ENCODE results near the gene PRCP. TPM values are rescaled to one million over a fixed set of nuclear protein-coding genes. Genes with fewer than 3 reads are reported as not detected.

PRCP gene
- total RNA-seq, 1 experiment from 2014 or later: 36.0 TPM

GRCh38 chr11:82854242-82854641 lies 46.0 kb downstream of the PRCP start:
- no peak for DNase-seq (ENCODE audit: low read depth)
- in situ Hi-C loops (cut with HindIII; ENCODE audit: low pct_unique_long_range_greater_than_20kb, low sequenced_read_pairs): no loop called here

GRCh38 chr11:82848829-82849228 lies 51.4 kb downstream of the PRCP start:
- in situ Hi-C loops (cut with HindIII; ENCODE audit: low pct_unique_long_range_greater_than_20kb, low sequenced_read_pairs): no loop called here

GRCh38 chr11:82845356-82846353 lies 54.6 kb downstream of the PRCP start:
- DNase-seq (ENCODE audit: low read depth): no peak
- in situ Hi-C loops (cut with HindIII; ENCODE audit: low pct_unique_long_range_greater_than_20kb, low sequenced_read_pairs): no loop called here

More at GRCh38 chr11:82848829-82849228, 51.4 kb downstream of the PRCP start:
- DNase-seq (ENCODE audit: low read depth): no peak

GRCh38 chr11:82843057-82843795 lies 57.0 kb downstream of the PRCP start:
- in situ Hi-C loops (cut with HindIII; ENCODE audit: low pct_unique_long_range_greater_than_20kb, low sequenced_read_pairs): no loop called here
- DNase-seq (ENCODE audit: low read depth): no peak

- in situ Hi-C loops (cut with HindIII; ENCODE audit: low pct_unique_long_range_greater_than_20kb, low sequenced_read_pairs): no loop called here
- no peak for DNase-seq (ENCODE audit: low read depth)
These were observed 58.2 kb downstream of the PRCP start for GRCh38 chr11:82842019-82842418.

GRCh38 chr11:82837650-82838049 lies 62.6 kb downstream of the PRCP start:
- in situ Hi-C loops (cut with HindIII; ENCODE audit: low pct_unique_long_range_greater_than_20kb, low sequenced_read_pairs): no loop called here
- DNase-seq (ENCODE audit: low read depth): no peak

GRCh38 chr11:82832983-82833382 lies 67.2 kb downstream of the PRCP start:
- in situ Hi-C loops (cut with HindIII; ENCODE audit: low pct_unique_long_range_greater_than_20kb, low sequenced_read_pairs): no loop called here
- no peak for DNase-seq (ENCODE audit: low read depth)

GRCh38 chr11:82831364-82831763 lies 68.9 kb downstream of the PRCP start:
- no peak for DNase-seq (ENCODE audit: low read depth)
- in situ Hi-C loops (cut with HindIII; ENCODE audit: low pct_unique_long_range_greater_than_20kb, low sequenced_read_pairs): no loop called here

GRCh38 chr11:82830746-82831145 lies 69.5 kb downstream of the PRCP start:
- in situ Hi-C loops (cut with HindIII; ENCODE audit: low pct_unique_long_range_greater_than_20kb, low sequenced_read_pairs): no loop called here
- DNase-seq (ENCODE audit: low read depth): no peak

GRCh38 chr11:82829101-82829500 lies 71.1 kb downstream of the PRCP start:
- no peak for DNase-seq (ENCODE audit: low read depth)
- in situ Hi-C loops (cut with HindIII; ENCODE audit: low pct_unique_long_range_greater_than_20kb, low sequenced_read_pairs): no loop called here

- no peak for DNase-seq (ENCODE audit: low read depth)
- in situ Hi-C loops (cut with HindIII; ENCODE audit: low pct_unique_long_range_greater_than_20kb, low sequenced_read_pairs): no loop called here
These were observed 71.8 kb downstream of the PRCP start for GRCh38 chr11:82828472-82828871.

GRCh38 chr11:82826526-82826925 lies 73.7 kb downstream of the PRCP start:
- in situ Hi-C loops (cut with HindIII; ENCODE audit: low pct_unique_long_range_greater_than_20kb, low sequenced_read_pairs): no loop called here
- DNase-seq (ENCODE audit: low read depth): no peak

- in situ Hi-C loops (cut with HindIII; ENCODE audit: low pct_unique_long_range_greater_than_20kb, low sequenced_read_pairs): no loop called here
- DNase-seq (ENCODE audit: low read depth): no peak
These were observed 76.3 kb downstream of the PRCP start for GRCh38 chr11:82823647-82824619.

- in situ Hi-C loops (cut with HindIII; ENCODE audit: low pct_unique_long_range_greater_than_20kb, low sequenced_read_pairs): no loop called here
- DNase-seq (ENCODE audit: low read depth): no peak
These were observed 81.7 kb downstream of the PRCP start for GRCh38 chr11:82818409-82819043.

- in situ Hi-C loops (cut with HindIII; ENCODE audit: low pct_unique_long_range_greater_than_20kb, low sequenced_read_pairs): no loop called here
- no peak for DNase-seq (ENCODE audit: low read depth)
These were observed 84.8 kb downstream of the PRCP start for GRCh38 chr11:82815406-82815805.

- in situ Hi-C loops (cut with HindIII; ENCODE audit: low pct_unique_long_range_greater_than_20kb, low sequenced_read_pairs): no loop called here
- DNase-seq (ENCODE audit: low read depth): no peak
These were observed 85.9 kb downstream of the PRCP start for GRCh38 chr11:82814379-82814778.

GRCh38 chr11:82811369-82811768 lies 88.9 kb downstream of the PRCP start:
- in situ Hi-C loops (cut with HindIII; ENCODE audit: low pct_unique_long_range_greater_than_20kb, low sequenced_read_pairs): no loop called here
- no peak for DNase-seq (ENCODE audit: low read depth)

GRCh38 chr11:82810738-82811137 lies 89.5 kb downstream of the PRCP start:
- in situ Hi-C loops (cut with HindIII; ENCODE audit: low pct_unique_long_range_greater_than_20kb, low sequenced_read_pairs): no loop called here
- DNase-seq (ENCODE audit: low read depth): no peak

Measured in Caki2 (cell line).